HG03064 (cell line): ENCODE measurements around the gene TAS2R10.

Source experiments
- ATAC-seq: cut with Tn5 transposase; IDR thresholded peaks from one replicate; pipeline ENCODE4 v1.9.1; 2021; ENCODE audit warnings: low read depth; ENCODE audit not compliant: unreplicated experiment

TAS2R10 gene

DNA sequence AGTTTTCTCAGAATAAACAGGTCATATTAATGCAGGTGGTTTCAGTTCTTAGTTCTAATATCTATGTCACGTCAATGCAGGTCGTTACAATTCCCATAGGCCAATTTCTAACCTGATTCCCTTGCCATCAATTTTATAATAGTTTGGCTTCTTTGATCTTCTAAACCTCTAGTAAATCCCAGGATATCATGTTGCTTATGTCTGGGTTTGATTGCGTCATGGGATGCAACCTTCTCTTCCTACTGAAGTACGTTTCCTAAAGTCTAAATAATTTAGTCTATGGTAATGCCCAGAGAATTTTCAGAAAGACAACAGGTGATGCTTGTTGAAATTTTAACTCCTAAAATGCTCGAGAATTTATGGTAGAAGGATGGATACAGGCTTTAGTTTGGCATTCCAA lies 42.9 kb downstream of the TAS2R10 start:
- no peak for ATAC-seq

DNA sequence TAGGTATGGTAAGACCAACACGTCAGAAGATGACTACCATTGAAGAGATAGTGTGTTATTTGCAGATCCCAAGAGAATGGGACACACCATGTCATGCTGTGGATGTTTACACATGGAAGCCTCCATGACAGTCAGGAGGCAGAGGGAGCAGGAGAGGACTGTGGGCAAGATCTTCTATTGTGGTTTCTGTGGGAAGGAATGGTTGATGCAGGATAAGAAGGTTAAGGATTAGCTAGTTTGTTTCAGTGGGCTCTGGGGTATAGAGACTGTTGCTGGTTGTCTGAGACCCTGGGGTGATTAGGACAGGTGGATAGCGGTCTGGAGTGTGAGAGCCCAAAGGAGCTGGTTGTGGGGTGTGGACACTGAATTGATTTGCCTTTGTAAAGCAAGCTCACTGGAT lies 47.1 kb downstream of the TAS2R10 start:
- no peak for ATAC-seq
